MM.1S (cell line): Measurements from ENCODE around the gene DYNLRB1.

ENCODE experiments used
- DNase-seq: peaks from one replicate; pipeline ENCODE4 v3.0.0-alpha.2; 2015
- H2AFZ ChIP-seq: fragments of 300-600 bp; sonication (generic); 2 replicates; pipeline ENCODE4 v1.6.0; 2016; ENCODE audit warnings: antibody characterized with exemption, low read length
- H3F3A ChIP-seq: fragments of 300-600 bp; sonication (generic); 2 replicates; pipeline ENCODE4 v1.6.1; 2016; ENCODE audit warnings: mild to moderate bottlenecking, antibody characterized with exemption, low read length, moderate library complexity, mixed read lengths; ENCODE audit not compliant: insufficient read depth
- H3K27ac ChIP-seq: fragments of 300-600 bp; sonication (generic); 2 replicates; pipeline ENCODE4 v1.5.1; 2016; ENCODE audit warnings: mild to moderate bottlenecking, low read length
- H3K27me3 ChIP-seq: fragments of 300-600 bp; sonication (generic); replicated peaks from 2 replicates; pipeline ENCODE4 v1.6.0; 2016; ENCODE audit warnings: low read length; ENCODE audit not compliant: insufficient read depth
- H3K36me3 ChIP-seq: fragments of 300-600 bp; sonication (generic); replicated peaks from 2 replicates; pipeline ENCODE4 v1.6.1; 2016; ENCODE audit warnings: mild to moderate bottlenecking, low read length, mixed read lengths; ENCODE audit not compliant: insufficient read depth
- H3K4me1 ChIP-seq: fragments of 300-600 bp; sonication (generic); 2 replicates; pipeline ENCODE4 v1.6.1; 2016; ENCODE audit warnings: low read length, mixed read lengths
- H3K4me2 ChIP-seq: fragments of 300-600 bp; sonication (generic); 2 replicates; pipeline ENCODE4 v1.6.0; 2016; ENCODE audit warnings: low read depth, low read length
- H3K4me3 ChIP-seq: fragments of 300-600 bp; sonication (generic); 2 replicates; pipeline ENCODE4 v1.5.1; 2016; ENCODE audit warnings: low read length, mixed read lengths
- H3K79me2 ChIP-seq: fragments of 300-600 bp; sonication (generic); 2 replicates; pipeline ENCODE4 v1.6.1; 2016; ENCODE audit warnings: mixed run types, low read length, mixed read lengths
- H3K9ac ChIP-seq: fragments of 300-600 bp; sonication (generic); 2 replicates; pipeline ENCODE4 v1.6.1; 2016; ENCODE audit warnings: low read length, mixed read lengths
- H3K9me2 ChIP-seq: fragments of 300-600 bp; sonication (generic); replicated peaks from 2 replicates; pipeline ENCODE4 v1.6.1; 2016; ENCODE audit warnings: mild to moderate bottlenecking, low read length, mixed read lengths; ENCODE audit not compliant: insufficient read depth
- H3K9me3 ChIP-seq: fragments of 300-600 bp; sonication (generic); replicated peaks from 2 replicates; pipeline ENCODE4 v1.6.1; 2016; ENCODE audit warnings: mild to moderate bottlenecking, low read length, mixed read lengths; ENCODE audit not compliant: insufficient read depth
- H4K20me1 ChIP-seq: fragments of 300-600 bp; sonication (generic); 2 replicates; pipeline ENCODE4 v1.6.1; 2016; ENCODE audit warnings: mild to moderate bottlenecking, low read length, moderate library complexity, mixed read lengths; ENCODE audit not compliant: insufficient read depth
- EZH2 ChIP-seq: fragments of 300-600 bp; sonication (generic); optimal IDR thresholded peaks from 2 replicates; pipeline ENCODE3; 2017; ENCODE audit warnings: low read depth, mild to moderate bottlenecking, antibody characterized with exemption, low read length, mixed read lengths
- EZH2phosphoT487 ChIP-seq: fragments of 300-600 bp; sonication (generic); IDR thresholded peaks from 2 replicates; pipeline ENCODE4 v1.6.1; 2018; ENCODE audit warnings: antibody characterized with exemption, low read length
- TF ChIP-seq, protein P1 (sequence below): fragments of 300-600 bp; sonication (generic); IDR thresholded peaks from 2 replicates; pipeline ENCODE4 v1.5.1; 2016; ENCODE audit warnings: antibody characterized with exemption, low read length, mixed read lengths

DYNLRB1 gene

DNA sequence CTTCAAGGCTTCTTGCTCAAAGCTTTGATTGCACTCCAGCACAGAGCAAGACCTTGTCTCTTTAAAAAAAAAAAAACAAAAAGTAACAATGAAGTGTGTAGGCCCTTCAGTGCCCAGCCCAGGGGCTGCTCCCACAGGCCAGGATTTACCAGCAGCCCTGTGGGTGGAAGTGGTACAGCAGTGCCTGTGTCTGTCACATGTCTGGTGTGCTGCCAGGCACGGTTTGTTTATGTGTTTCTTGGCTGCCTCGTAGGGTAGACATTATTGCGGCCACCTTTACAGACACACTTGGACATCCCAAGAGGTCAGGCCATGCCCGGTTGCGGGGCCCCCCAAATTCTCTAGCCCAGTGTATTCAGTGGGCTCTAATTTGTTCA lies 12.7 kb downstream of the DYNLRB1 start:
- Histone ChIP-seq H3K9ac (no peak overlapping the region), H2AFZ (no peak overlapping the region), H3F3A (peaks cover 3% of the 10 kb centered on the region; the same call in 1 of the 2 replicates), H3K9me2 (no peaks in the 10 kb centered on the region), H3K9me3 (no peaks in the 10 kb centered on the region), H3K4me2 (no peak overlapping the region), H4K20me1 (no peaks in the 10 kb centered on the region; the same call in 1 of the 2 replicates), H3K36me3 (0 out of 2 replicates have a peak, but pooled peaks cover 11% of the 10 kb centered on the region), H3K27ac (no peak overlapping the region), H3K27me3 (no peaks in the 10 kb centered on the region), H3K4me3 (no peak overlapping the region), H3K4me1 (no peaks in the 10 kb centered on the region), H3K79me2 (peaks cover 59% of the 10 kb centered on the region)
- TF ChIP-seq EZH2phosphoT487 = no peak
- TF ChIP-seq, protein P1, sequence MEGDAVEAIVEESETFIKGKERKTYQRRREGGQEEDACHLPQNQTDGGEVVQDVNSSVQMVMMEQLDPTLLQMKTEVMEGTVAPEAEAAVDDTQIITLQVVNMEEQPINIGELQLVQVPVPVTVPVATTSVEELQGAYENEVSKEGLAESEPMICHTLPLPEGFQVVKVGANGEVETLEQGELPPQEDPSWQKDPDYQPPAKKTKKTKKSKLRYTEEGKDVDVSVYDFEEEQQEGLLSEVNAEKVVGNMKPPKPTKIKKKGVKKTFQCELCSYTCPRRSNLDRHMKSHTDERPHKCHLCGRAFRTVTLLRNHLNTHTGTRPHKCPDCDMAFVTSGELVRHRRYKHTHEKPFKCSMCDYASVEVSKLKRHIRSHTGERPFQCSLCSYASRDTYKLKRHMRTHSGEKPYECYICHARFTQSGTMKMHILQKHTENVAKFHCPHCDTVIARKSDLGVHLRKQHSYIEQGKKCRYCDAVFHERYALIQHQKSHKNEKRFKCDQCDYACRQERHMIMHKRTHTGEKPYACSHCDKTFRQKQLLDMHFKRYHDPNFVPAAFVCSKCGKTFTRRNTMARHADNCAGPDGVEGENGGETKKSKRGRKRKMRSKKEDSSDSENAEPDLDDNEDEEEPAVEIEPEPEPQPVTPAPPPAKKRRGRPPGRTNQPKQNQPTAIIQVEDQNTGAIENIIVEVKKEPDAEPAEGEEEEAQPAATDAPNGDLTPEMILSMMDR = no peak
- no peak for TF ChIP-seq EZH2
- no peak for DNase-seq

DNA sequence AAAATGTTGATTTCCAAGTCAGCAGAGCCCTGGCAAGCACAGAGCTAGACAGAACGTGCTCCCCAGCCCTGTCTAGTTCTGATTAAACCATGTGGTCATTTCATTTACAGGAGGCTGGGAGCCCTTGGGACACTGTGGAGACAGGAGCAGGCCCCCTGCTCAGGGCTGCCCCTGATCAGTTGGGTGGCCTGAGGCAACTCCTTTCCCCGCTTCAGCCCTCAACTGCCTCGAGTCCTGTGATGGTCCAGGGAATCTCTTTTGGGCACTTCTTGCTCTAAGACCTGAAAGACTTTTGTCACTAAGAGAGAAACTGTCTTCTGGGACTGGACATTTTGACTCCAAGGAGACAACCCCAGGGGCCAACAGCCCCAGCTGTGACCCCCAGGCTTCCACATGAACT lies 13.5 kb downstream of the DYNLRB1 start:
- Histone ChIP-seq H3K27me3 (no peaks in the 10 kb centered on the region), H3K36me3 (0 out of 2 replicates have a peak, but pooled peaks cover 11% of the 10 kb centered on the region), H3K4me2 (no peak overlapping the region), H3K9me2 (no peaks in the 10 kb centered on the region), H3K4me1 (no peaks in the 10 kb centered on the region), H3K4me3 (no peak overlapping the region), H3K79me2 (peaks cover 51% of the 10 kb centered on the region), H3F3A (peaks cover 3% of the 10 kb centered on the region; the same call in 1 of the 2 replicates), H3K9me3 (no peaks in the 10 kb centered on the region), H3K9ac (no peak overlapping the region), H4K20me1 (no peaks in the 10 kb centered on the region; the same call in 1 of the 2 replicates), H2AFZ (no peak overlapping the region), H3K27ac (no peak overlapping the region)
- TF ChIP-seq, protein P1 = no peak
- TF ChIP-seq EZH2 = no peak
- TF ChIP-seq EZH2phosphoT487 = no peak
- no peak for DNase-seq

DNA sequence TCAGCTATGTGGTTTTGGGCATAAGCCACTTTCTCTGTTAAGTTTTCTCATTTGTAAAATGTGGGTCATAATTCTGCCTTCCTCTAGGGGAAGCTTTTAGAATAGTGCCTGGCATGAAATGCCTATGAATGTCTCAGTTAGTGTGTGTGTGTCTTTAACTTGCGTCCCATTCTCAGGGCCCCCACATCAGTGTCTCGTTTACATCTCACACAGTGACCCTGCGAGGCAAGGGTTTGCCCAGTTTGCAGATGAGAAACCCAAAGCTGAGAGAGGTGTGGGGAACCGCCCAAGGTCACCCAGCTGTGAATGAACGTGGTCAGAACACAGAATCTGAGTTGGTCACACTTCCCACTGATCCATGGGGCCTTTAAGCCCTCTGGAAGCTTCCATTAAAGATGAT lies 14.1 kb downstream of the DYNLRB1 start:
- no peaks in the 10 kb centered on the region for H3K9me2 ChIP-seq
- no peaks in the 10 kb centered on the region for H3K27me3 ChIP-seq
- no peak overlapping the region for H3K4me2 ChIP-seq
- H3K79me2 ChIP-seq = peaks cover 45% of the 10 kb centered on the region
- H3K9me3 ChIP-seq = no peaks in the 10 kb centered on the region
- no peak for DNase-seq
- H3F3A ChIP-seq = peaks cover 3% of the 10 kb centered on the region; the same call in 1 of the 2 replicates
- H3K4me3 ChIP-seq = no peak overlapping the region
- H3K27ac ChIP-seq = no peak overlapping the region
- H3K36me3 ChIP-seq = 0 out of 2 replicates have a peak, but pooled peaks cover 11% of the 10 kb centered on the region
- H4K20me1 ChIP-seq = no peaks in the 10 kb centered on the region; the same call in 1 of the 2 replicates
- no peak overlapping the region for H3K9ac ChIP-seq
- no peaks in the 10 kb centered on the region for H3K4me1 ChIP-seq
- H2AFZ ChIP-seq = no peak overlapping the region
- TF ChIP-seq EZH2 = no peak
- TF ChIP-seq EZH2phosphoT487 = no peak
- TF ChIP-seq, protein P1 = no peak
